HS-27A (cell line): Measurements from ENCODE around the gene SLC19A2.

Source experiments
- DNase-seq: peaks from one replicate; pipeline ENCODE4 v3.0.0-alpha.2; 2012; ENCODE audit warnings: low read depth, missing footprints

The SLC19A2 gene

DNA sequence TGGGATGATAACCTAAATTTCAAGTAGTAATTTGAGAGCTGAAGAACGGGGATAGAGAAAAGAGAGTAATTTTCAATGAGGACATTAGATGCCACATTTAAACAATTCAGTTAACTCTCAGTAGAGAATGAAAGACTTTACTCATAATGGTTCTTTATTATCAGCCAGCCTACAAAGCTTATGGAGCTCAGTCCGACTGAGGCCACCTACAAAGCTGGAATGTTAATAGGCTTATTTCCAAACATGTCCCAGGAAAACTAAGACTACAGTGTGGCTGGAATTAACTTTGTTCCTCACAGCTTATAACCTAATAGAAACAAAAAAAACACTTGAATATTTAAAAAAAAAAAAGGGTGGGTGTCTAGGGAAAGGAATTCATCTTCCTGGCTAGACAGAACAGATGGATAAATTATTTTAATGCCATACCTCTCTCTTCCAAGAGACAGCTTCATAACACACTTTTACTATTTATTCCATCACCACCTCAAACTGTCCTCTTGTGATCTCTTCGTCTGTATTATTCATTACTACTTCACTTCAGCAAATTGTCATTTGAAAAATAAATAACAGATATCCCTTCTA lies 9.8 kb downstream of the SLC19A2 start:
- no peak for DNase-seq

DNA sequence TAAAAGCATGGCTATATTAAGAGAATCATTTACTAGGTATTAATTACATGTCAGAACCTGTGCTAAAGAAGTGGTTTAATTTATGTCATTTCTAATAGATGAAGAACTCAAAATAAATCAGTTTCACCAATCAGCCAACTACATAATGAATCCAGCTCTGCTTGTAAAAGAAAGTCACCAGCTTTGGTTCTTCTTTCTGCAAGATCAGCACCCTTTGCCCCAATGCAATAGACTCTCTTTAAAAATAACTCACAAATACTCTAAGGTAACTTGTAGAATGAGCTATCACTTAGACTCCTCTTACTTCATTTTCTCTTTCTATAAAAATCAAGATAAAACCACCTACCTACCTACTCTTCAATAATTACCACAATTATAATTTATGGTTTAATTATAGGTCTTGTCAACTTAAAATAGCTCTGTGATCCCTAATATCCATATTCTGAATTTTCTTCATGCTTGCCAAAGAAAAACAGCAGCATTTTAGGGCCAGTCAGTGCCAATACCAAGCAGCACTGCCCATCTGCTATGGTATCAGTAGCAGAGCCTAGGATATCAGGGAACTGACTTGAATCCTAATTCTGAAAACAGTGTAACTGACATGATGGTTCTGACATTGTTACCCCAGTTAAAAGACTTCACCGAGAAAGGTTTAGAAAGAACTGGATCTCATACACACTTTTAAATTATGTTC lies 11.3 kb downstream of the SLC19A2 start:
- no peak for DNase-seq

GRCh38 chr1:169473347-169473746 lies 12.4 kb downstream of the SLC19A2 start:
- no peak for DNase-seq

GRCh38 chr1:169472738-169473137 lies 13.0 kb downstream of the SLC19A2 start:
- DNase-seq = no peak

DNA sequence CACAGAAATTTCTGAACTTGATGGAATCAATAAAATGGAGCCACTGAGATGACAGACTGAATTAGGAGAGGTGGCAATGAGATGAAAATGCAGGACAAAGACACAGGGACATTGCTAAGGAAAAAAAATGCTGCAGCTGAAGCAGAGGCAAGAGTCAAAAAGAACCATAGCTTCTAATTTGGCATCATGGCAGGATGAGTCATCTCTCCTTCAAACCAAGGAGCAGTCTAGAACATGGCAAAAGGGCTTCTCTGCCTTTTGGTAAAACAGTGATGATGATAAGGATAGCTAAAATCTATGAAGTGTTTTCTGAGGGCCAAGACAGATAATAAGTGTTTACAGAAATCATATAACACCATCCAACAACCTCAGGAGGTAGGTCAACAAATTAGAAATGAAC lies 16.8 kb downstream of the SLC19A2 start:
- DNase-seq = no peak

DNA sequence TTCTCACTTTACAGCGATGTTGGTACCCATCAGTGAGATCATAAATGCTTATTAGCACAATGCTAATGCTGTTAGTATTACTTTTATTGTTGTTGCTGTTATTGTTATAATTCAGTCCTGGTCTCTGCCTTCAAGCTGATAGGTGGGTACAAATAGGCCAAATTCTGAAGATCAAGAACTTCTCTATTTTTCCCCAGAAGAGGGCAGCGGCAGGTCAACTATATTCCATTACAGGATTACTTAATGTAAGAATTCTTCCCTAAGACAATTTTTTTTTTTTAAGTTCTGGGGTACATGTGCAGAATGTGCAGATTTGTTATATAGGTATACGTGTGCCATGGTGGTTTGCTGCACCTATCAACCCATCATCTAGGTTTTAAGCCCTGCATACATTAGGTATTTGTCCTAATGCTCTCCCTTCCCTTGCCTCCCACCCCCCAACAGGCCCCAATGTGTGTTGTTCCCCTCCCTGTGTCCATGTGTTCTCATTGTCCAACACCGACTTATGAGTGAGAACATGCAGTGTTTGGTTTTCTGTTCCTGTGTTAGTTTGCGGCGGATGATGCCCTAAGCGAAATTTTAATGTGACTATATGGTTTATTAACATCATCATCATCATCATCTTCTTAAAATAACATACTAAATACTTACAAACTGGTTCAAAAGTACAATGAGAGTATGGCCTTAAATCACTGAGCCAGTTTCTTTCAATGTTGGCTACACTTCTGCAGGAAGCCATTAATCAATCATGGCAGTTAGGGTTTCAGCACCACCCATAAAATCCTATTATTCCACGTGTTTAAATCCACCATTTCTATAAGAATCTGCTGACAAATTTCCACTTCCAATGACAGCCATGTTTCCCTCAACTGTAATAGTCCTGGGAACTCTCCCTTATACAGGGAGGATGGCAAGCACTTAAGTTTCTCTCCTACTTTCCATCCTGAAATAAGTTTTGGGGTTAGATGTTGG lies 19.2 kb downstream of the SLC19A2 start:
- no peak for DNase-seq

DNA sequence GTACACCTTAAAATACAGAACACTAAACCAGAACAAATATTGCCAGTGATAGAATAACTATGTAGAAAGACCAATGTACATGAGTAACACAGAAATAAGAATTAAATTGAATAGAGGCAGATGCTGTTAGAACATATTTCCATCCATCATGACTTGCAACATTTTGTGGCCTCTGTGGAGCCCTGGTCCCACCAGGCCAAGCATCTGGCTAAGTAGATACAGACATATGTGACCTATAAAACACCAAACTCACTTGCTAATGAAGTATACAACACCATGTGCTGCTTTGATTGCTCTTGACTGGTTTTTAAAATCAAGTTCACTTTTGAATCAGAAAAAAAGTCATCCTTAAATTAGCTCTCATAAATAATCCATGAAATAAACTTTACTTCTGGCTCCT lies 20.5 kb downstream of the SLC19A2 start:
- no peak for DNase-seq

GRCh38 chr1:169462385-169462784 lies 23.4 kb downstream of the SLC19A2 start:
- no peak for DNase-seq

GRCh38 chr1:169461390-169462000 lies 24.2 kb downstream of the SLC19A2 start:
- no peak for DNase-seq

DNA sequence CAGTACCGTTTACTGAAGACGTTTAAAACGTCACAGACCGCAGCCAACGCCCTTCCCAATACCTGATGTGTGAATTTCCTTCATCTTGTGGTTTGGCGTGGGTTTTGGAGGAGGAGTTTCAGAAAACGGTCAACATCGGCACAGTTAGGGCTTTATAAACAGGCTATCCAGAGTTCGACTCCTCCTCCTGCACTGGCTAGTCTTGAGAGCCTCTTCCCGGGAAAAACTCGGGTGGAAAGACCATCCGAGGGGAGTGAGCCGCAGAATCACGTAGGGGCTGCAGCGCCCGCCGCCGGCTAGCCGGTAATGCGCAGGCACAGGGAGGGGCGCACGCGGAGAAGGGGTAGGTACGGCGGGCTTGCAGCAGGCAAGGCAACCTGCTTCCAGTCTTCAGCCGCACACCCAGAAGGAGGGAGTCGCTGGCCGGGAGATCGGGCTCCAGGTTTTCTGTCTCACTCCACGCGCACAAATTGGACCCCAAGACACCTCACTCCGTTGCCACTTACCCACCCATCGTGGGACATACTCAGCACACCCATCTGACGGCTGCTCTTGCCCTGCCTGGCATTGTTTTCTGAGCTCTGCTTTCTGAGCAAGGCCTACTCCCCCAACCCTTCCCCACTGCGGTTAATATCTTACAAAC lies 25.4 kb downstream of the SLC19A2 start:
- no peak for DNase-seq

GRCh38 chr1:169457443-169457842 lies 28.3 kb downstream of the SLC19A2 start:
- DNase-seq = no peak

DNA sequence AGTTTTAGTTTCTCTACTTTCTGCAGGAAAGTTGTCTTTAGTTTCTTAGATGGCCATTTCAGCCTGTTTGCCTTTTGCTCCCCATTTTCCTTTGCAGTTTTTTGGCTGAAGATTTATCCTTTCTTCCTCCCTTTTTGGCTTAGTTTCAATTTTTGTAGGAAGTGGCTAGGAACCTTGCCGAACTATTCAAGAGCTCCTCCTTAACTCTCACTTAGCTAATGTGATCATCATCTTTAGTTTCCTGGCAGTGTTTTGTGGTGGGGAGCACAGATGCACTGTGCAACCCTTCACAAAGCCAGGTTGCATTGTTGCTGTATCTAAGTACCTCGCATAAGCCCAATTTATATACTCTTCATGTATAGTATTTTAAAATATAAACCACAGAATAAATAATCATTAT lies 29.7 kb downstream of the SLC19A2 start:
- DNase-seq = no peak

DNA sequence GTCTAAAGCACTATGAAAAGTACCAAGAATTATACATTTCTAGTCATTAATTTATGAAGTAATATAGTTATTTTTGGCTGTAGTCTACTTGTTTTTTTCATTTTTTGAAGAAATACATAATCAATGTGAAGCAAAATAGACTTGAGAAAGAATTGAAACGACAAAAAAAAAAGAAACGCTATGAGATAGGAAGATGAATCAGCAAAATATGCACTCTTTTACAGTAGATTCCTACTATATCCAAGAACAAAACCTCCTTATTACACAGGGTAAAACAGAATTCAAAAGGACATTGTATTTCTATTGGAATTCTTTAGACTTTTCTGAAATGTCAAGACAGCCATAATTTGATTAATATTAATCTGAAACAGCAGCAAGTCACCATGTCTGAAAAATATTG lies 32.8 kb downstream of the SLC19A2 start:
- DNase-seq = no peak

GRCh38 chr1:169451218-169451824 lies 34.4 kb downstream of the SLC19A2 start:
- DNase-seq = no peak

- DNase-seq = no peak
Measured at GRCh38 chr1:169443923-169444322, 41.8 kb downstream of the SLC19A2 start.

GRCh38 chr1:169427081-169427641 lies 58.6 kb downstream of the SLC19A2 start, which contains the start of gene CCDC181:
TSS of gene CCDC181 (minus strand) at chr1:169427474. CDS start at chr1:169424927, 2,547 bp downstream.
- no peak for DNase-seq

DNA sequence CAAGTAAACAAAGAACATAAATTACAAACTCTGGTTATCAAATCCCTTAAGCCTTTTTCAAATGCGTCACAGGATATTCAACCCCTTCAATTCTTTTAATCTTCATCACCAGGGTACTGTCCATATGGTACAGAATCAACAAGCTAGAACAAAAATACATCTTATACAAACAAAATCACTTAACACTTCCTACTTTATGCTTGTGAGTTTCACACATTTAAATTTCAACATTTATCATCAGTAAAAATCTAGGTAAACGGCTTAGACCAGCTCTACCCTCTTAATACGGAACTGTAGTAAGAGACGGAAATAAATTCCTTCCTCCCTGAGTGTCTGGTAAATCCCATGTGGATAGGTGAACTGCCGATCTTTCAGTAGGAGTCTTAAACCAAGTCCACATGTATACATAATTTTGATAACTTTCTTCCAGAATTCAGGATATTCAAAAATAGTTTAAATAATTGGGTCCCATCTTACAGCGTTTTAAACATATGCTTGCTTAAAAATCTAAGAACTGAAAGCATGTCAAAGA lies 59.5 kb downstream of the SLC19A2 start:
- no peak for DNase-seq

DNA sequence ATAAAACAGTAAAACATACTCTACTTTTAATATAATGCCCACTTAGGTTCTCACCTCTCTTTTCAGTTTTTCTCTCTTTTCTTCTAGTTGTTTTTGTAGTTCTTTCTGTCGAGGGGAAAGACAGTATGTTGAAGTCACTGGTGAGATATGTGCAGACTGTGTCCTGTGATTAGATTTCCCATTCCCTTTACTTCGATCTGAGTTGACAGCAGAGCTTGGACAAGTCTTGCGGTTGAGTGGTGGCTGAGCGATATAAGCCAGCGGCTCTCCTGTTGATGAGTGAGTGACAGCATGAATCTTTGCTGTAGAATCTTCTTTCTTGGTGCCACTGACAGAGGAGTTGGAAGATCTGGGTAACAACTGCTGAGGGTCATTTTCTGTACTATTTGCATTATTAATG lies 64.4 kb downstream of the SLC19A2 start:
- DNase-seq = no peak

DNA sequence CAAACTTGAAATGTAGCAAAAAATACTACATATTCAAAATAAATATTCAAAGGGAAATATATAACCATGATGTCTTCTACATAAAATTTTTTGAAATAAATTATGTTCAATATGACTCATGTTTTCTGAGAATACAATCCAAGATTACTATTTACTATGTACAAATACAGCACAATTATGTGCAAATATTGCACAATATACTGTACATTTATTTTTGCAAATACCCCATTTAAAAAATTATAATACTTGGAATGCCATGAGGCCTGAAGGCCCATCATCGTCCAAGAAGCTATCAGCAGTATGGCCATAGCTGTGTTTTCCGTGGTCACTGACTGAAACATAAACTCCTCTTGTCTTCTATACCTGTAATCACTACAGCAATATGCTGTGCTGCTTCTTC lies 70.8 kb downstream of the SLC19A2 start:
- no peak for DNase-seq
